Measurements from ENCODE around the gene PDCL2. TPM values are rescaled to one million over a fixed set of nuclear protein-coding genes. Genes with fewer than 3 reads are reported as not detected.
A peak's percentile ranks its signal among the peaks of the same experiment; 100 is the strongest.

PDCL2 gene, protein sequence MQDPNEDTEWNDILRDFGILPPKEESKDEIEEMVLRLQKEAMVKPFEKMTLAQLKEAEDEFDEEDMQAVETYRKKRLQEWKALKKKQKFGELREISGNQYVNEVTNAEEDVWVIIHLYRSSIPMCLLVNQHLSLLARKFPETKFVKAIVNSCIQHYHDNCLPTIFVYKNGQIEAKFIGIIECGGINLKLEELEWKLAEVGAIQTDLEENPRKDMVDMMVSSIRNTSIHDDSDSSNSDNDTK
- total RNA-seq (2021) (not detected in 2 replicates), Bru-seq, nascent RNA (percentile 34 among the genes with signal in this experiment), BruChase-seq, experiment 1, labeled RNA remaining after a 2-hour chase (percentile 37 among the genes with signal in this experiment), BruChase-seq, experiment 2, labeled RNA remaining after a 6-hour chase (percentile 23 among the genes with signal in this experiment)
- long read RNA-seq, result 0 reads

DNA sequence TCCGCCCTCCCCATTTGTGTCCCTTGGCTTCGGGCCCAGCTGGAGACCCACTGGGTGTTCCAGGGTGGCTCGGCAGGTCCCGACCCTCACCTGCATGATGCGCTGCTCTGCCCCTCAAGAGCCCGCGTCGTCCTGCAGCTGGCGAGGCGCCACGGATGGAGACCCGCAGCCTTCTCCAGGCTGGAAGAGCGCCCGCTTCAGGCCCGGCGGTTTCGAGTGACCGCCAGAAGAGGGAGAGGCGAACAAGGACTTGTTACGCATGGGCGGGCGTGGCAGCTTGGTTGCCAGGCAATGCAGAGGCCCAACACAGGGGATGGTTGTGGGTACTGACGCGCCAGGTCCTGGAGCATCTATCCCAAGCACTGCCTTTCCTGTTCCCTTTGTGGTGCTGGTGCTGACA, at the start of gene PDCL2:
TSS of gene PDCL2 (minus strand) at position 232 of the 400 bp plus-strand sequence. CDS start at position 96, 136 bp downstream.
- Histone ChIP-seq H3K9me3 (ENCODE audit: insufficient read depth, low read depth) (no peaks in the 10 kb centered on the region), H3K27ac (no peak within 1 kb of the TSS), H3K4me1 (replicated peaks; ENCODE audit: insufficient read depth) (no peaks in the 10 kb centered on the region), H3K36me3 (ENCODE audit: low read depth) (no peaks in the 10 kb centered on the region), H3F3A (ENCODE audit: insufficient read depth, low read depth) (no peaks in the 10 kb centered on the region), H3K27me3 (ENCODE audit: insufficient read depth, low read depth) (no peaks in the 10 kb centered on the region), H3K4me3 (no peak within 1 kb of the TSS), H4K20me1 (ENCODE audit: insufficient read depth) (no peaks in the 10 kb centered on the region), H3K4me2 (no peak within 1 kb of the TSS), H2AFZ (no peak within 1 kb of the TSS), H3K79me2 (ENCODE audit: low read depth) (no peaks in the 10 kb centered on the region), H3K9me2 (ENCODE audit: insufficient read depth) (no peaks in the 10 kb centered on the region)
- no TSS peak for BruUV-seq (replicated peaks)
- TF ChIP-seq, protein P1, sequence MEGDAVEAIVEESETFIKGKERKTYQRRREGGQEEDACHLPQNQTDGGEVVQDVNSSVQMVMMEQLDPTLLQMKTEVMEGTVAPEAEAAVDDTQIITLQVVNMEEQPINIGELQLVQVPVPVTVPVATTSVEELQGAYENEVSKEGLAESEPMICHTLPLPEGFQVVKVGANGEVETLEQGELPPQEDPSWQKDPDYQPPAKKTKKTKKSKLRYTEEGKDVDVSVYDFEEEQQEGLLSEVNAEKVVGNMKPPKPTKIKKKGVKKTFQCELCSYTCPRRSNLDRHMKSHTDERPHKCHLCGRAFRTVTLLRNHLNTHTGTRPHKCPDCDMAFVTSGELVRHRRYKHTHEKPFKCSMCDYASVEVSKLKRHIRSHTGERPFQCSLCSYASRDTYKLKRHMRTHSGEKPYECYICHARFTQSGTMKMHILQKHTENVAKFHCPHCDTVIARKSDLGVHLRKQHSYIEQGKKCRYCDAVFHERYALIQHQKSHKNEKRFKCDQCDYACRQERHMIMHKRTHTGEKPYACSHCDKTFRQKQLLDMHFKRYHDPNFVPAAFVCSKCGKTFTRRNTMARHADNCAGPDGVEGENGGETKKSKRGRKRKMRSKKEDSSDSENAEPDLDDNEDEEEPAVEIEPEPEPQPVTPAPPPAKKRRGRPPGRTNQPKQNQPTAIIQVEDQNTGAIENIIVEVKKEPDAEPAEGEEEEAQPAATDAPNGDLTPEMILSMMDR (conservative IDR thresholded peaks at IDR 0.05), result no peak
- no peak for TF ChIP-seq EZH2 (IDR thresholded peaks at IDR 0.05; ENCODE audit: low read depth)
- no peak for DNase-seq
- intact Hi-C loops (cut with micrococcal nuclease; ENCODE audit: unreplicated experiment), result no loop called here
- ChIA-PET POLR2A (ENCODE audit: unreplicated experiment) (no interaction called here), CTCF (interaction anchor here (0.5 kb wide), 1 partner anchor 46 kb away, joined by 3 read pairs; no protein-coding TSS in a partner anchor)

DNA sequence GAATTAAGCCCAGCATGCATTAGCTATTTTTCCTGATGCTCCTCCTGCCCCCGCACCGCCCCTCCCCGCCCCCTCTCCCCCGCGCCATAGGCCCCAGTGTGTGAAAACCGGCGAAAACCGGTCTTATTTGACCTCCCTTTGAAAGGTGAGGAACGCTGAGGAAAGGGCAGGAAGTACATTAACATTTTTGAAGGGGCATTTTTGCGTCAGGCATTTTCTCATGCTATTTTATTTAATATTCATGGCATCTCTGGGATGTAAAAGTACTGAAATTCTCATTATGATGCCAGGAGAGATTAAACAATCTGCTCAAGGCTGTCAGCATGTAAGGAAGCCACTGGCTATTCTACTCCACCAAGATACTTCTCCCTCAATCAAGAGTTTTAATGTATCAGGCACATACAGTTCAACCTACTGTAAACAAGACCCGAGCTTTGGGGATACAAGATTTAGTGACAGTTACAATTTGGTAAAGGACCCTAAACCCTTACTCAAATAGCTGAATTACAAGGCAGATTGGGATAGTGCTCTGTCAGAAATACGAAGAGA, 45.3 kb upstream of the PDCL2 start:
- Histone ChIP-seq H3K9me2 (ENCODE audit: insufficient read depth) (no peaks in the 10 kb centered on the region), H3K4me3 (no peak overlapping the region), H3K27ac (no peak overlapping the region), H2AFZ (no peak overlapping the region), H3F3A (ENCODE audit: insufficient read depth, low read depth) (no peaks in the 10 kb centered on the region), H3K27me3 (ENCODE audit: insufficient read depth, low read depth) (no peaks in the 10 kb centered on the region), H3K79me2 (ENCODE audit: low read depth) (no peaks in the 10 kb centered on the region), H4K20me1 (ENCODE audit: insufficient read depth) (no peaks in the 10 kb centered on the region), H3K4me1 (replicated peaks; ENCODE audit: insufficient read depth) (0 out of 2 replicates have a peak, but pooled peaks cover 9% of the 10 kb centered on the region), H3K4me2 (no peak overlapping the region), H3K36me3 (ENCODE audit: low read depth) (no peaks in the 10 kb centered on the region), H3K9me3 (ENCODE audit: insufficient read depth, low read depth) (no peaks in the 10 kb centered on the region)
- TF ChIP-seq, protein P1 (conservative IDR thresholded peaks at IDR 0.05), result no peak
- TF ChIP-seq EZH2 (IDR thresholded peaks at IDR 0.05; ENCODE audit: low read depth), result no peak
- no TSS peak for BruUV-seq (replicated peaks)
- CTCF ChIA-PET, result interaction anchor here (0.6 kb wide), 2 partner anchors 96 to 322 kb away, joined by 5 to 6 read pairs; no protein-coding TSS in a partner anchor
- POLR2A ChIA-PET (ENCODE audit: unreplicated experiment), result interaction anchor here (0.6 kb wide), 1 partner anchor 216 kb away, joined by 4 read pairs; no protein-coding TSS in a partner anchor
- DNase-seq, result no peak
- intact Hi-C loops (cut with micrococcal nuclease; ENCODE audit: unreplicated experiment), result loop anchor here (2.0 to 5.0 kb wide), 3 partner anchors 90 to 230 kb away; partner anchors contain the start of gene CLOCK

DNA sequence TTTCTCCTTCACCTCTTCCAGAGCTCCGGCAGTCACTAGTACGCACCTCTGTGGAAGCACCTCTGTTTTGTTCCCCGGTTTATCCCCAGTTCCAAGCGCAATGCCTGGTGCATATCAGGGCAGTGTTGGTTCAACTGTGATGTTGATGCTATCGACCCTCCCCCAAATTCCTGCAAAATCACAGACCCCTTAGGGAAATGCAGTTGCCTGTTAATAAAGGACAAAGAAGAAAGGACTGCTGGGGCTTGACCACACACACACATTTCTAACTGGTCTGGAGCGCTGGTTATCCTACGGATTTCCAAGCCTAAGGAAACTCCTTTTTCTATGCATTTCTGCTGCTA, 44.6 kb upstream of the PDCL2 start:
- H3K4me1 ChIP-seq (replicated peaks; ENCODE audit: insufficient read depth), result 0 out of 2 replicates have a peak, but pooled peaks cover 9% of the 10 kb centered on the region
- H4K20me1 ChIP-seq (ENCODE audit: insufficient read depth), result no peaks in the 10 kb centered on the region
- H3K79me2 ChIP-seq (ENCODE audit: low read depth), result no peaks in the 10 kb centered on the region
- POLR2A ChIA-PET (ENCODE audit: unreplicated experiment), result interaction anchor here (0.6 kb wide), 1 partner anchor 216 kb away, joined by 4 read pairs; no protein-coding TSS in a partner anchor
- H3K4me3 ChIP-seq, result peak overlapping the region; percentile 66
- H3K27ac ChIP-seq, result no peak overlapping the region
- H2AFZ ChIP-seq, result peak overlapping the region; percentile 81; the same call in 1 of the 2 replicates
- BruUV-seq (replicated peaks), result no TSS peak
- peak overlapping the region; percentile 91 for H3K4me2 ChIP-seq
- no peaks in the 10 kb centered on the region for H3K27me3 ChIP-seq (ENCODE audit: insufficient read depth, low read depth)
- no peak for DNase-seq
- no peaks in the 10 kb centered on the region for H3K9me2 ChIP-seq (ENCODE audit: insufficient read depth)
- no peaks in the 10 kb centered on the region for H3K9me3 ChIP-seq (ENCODE audit: insufficient read depth, low read depth)
- H3K36me3 ChIP-seq (ENCODE audit: low read depth), result no peaks in the 10 kb centered on the region
- intact Hi-C loops (cut with micrococcal nuclease; ENCODE audit: unreplicated experiment), result loop anchor here (2.0 to 5.0 kb wide), 3 partner anchors 89 to 231 kb away; partner anchors contain the start of gene CLOCK
- CTCF ChIA-PET, result no interaction called here
- TF ChIP-seq, protein P1 (conservative IDR thresholded peaks at IDR 0.05), result no peak
- no peak for TF ChIP-seq EZH2 (IDR thresholded peaks at IDR 0.05; ENCODE audit: low read depth)
- H3F3A ChIP-seq (ENCODE audit: insufficient read depth, low read depth), result no peaks in the 10 kb centered on the region

Measured in PC-9 (cell line).